HG03378 (cell line): ENCODE measurements around the gene GZF1.
A peak's percentile ranks its signal among the peaks of the same experiment; 100 is the strongest.

Source experiments
- ATAC-seq: cut with Tn5 transposase; IDR thresholded peaks from one replicate; pipeline ENCODE4 v1.9.1; 2021; ENCODE audit warnings: mild to moderate bottlenecking, moderate library complexity; ENCODE audit not compliant: unreplicated experiment

GZF1 gene

GRCh38 chr20:23404196-23404595, 42.2 kb downstream of the GZF1 start:
- no peak for ATAC-seq

GRCh38 chr20:23406880-23407279, 44.9 kb downstream of the GZF1 start:
- no peak for ATAC-seq

- ATAC-seq, result peak; percentile 88
Measured at GRCh38 chr20:23407781-23408464, 45.9 kb downstream of the GZF1 start.

GRCh38 chr20:23408957-23409356, 47.0 kb downstream of the GZF1 start:
- ATAC-seq, result no peak

- ATAC-seq, result no peak
Measured at GRCh38 chr20:23409800-23410199, 47.8 kb downstream of the GZF1 start.

GRCh38 chr20:23410916-23411695, 49.1 kb downstream of the GZF1 start:
- ATAC-seq, result no peak

- no peak for ATAC-seq
Measured at GRCh38 chr20:23412026-23412425, 50.0 kb downstream of the GZF1 start.

- no peak for ATAC-seq
Measured at GRCh38 chr20:23413862-23414422, 52.0 kb downstream of the GZF1 start.

- ATAC-seq, result no peak
Measured at GRCh38 chr20:23414526-23415188, 52.7 kb downstream of the GZF1 start.

- no peak for ATAC-seq
Measured at GRCh38 chr20:23415555-23415954, 53.6 kb downstream of the GZF1 start.

- no peak for ATAC-seq
Measured at GRCh38 chr20:23415959-23416583, 54.1 kb downstream of the GZF1 start.

GRCh38 chr20:23417861-23418260, 55.9 kb downstream of the GZF1 start:
- no peak for ATAC-seq

GRCh38 chr20:23419657-23419994, 57.6 kb downstream of the GZF1 start:
- ATAC-seq, result no peak

- ATAC-seq, result no peak
Measured at GRCh38 chr20:23419995-23420901, 58.3 kb downstream of the GZF1 start.

GRCh38 chr20:23420943-23421931, 59.3 kb downstream of the GZF1 start, which contains the start of gene NAPB:
Gene NAPB (minus strand): TSS chr20:23421488. CDS start chr20:23421402, 86 bp downstream.
- peak; percentile 95 for ATAC-seq
